RWPE2 (cell line): ENCODE measurements around the gene SETD4.

Source experiments
- ATAC-seq: fragments of 200-7000 bp; cut with Tn5 transposase; 3 replicates; pipeline ENCODE4 v1.9.1; 2021; ENCODE audit warnings: low read depth
- DNase-seq: peaks from one replicate; pipeline ENCODE4 v3.0.0-alpha.2; 2020; ENCODE audit warnings: low spot score
- H3K27ac ChIP-seq: fragments of 450-650 bp; 2 replicates; pipeline ENCODE4 v1.5.1; 2017; ENCODE audit warnings: mild to moderate bottlenecking; ENCODE audit not compliant: poor library complexity, severe bottlenecking
- H3K27me3 ChIP-seq: fragments of 250-450 bp; sonication (Bioruptor Pico); 2 replicates; pipeline ENCODE4 v1.5.1; 2021; ENCODE audit warnings: mild to moderate bottlenecking, moderate library complexity; ENCODE audit not compliant: insufficient read depth, poor library complexity, severe bottlenecking
- H3K36me3 ChIP-seq: fragments of 250-450 bp; sonication (Bioruptor Pico); 2 replicates; pipeline ENCODE4 v1.5.1; 2020; ENCODE audit warnings: low read depth, mild to moderate bottlenecking, moderate library complexity
- H3K4me1 ChIP-seq: fragments of 250-450 bp; sonication (Bioruptor Pico); 2 replicates; pipeline ENCODE4 v1.5.1; 2021; ENCODE audit warnings: mild to moderate bottlenecking, moderate library complexity; ENCODE audit not compliant: insufficient read depth, poor library complexity, severe bottlenecking
- H3K4me3 ChIP-seq: fragments of 250-450 bp; sonication (Bioruptor Pico); 2 replicates; pipeline ENCODE4 v1.5.1; 2021; ENCODE audit warnings: mild to moderate bottlenecking, moderate library complexity; ENCODE audit not compliant: severe bottlenecking
- H3K9me3 ChIP-seq: fragments of 250-450 bp; sonication (Bioruptor Pico); 2 replicates; pipeline ENCODE4 v1.5.1; 2021; ENCODE audit warnings: mild to moderate bottlenecking, moderate library complexity; ENCODE audit not compliant: severe bottlenecking
- TF ChIP-seq, protein P1 (sequence below): fragments of 450-650 bp; IDR thresholded peaks from one replicate; pipeline ENCODE4 v1.5.1; 2017; ENCODE audit warnings: mild to moderate bottlenecking, moderate library complexity; ENCODE audit not compliant: poor library complexity, severe bottlenecking

The SETD4 gene

DNA sequence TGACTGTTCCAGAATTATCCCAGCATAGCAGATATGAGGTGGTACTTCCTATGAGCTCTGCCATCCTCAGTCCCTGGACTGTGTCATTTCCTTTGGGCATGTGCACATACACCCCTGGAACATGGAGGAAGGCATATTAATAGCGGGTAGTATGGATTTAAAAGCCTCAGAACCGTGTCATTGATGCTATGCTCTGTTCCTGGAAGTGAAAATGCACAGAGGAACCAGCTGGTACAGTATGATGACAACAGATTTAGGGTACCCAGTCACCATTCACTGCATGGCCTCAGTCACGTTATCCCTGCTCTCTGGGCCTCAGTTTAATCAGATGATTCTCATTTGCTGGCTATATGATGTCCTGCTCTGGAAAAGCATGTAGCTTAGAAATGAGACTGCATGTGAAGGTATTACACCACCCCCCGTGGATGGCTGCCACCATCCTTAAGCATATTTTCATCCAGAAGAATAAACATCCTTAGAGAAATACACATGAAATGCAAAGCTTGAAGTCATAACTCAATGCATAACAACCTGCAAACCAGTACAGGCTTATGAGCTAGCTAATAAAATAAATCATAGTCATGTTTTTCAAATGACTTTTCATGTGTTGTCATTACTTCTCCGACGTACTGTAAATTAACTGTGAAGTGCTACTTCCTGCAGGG lies 37.8 kb downstream of the SETD4 start:
- H3K27me3 ChIP-seq, result no peaks in the 10 kb centered on the region
- ATAC-seq (no peak), DNase-seq (no peak)
- no peaks in the 10 kb centered on the region for H3K9me3 ChIP-seq
- H3K36me3 ChIP-seq, result no peaks in the 10 kb centered on the region
- H3K27ac ChIP-seq, result no peak overlapping the region
- TF ChIP-seq, protein P1, sequence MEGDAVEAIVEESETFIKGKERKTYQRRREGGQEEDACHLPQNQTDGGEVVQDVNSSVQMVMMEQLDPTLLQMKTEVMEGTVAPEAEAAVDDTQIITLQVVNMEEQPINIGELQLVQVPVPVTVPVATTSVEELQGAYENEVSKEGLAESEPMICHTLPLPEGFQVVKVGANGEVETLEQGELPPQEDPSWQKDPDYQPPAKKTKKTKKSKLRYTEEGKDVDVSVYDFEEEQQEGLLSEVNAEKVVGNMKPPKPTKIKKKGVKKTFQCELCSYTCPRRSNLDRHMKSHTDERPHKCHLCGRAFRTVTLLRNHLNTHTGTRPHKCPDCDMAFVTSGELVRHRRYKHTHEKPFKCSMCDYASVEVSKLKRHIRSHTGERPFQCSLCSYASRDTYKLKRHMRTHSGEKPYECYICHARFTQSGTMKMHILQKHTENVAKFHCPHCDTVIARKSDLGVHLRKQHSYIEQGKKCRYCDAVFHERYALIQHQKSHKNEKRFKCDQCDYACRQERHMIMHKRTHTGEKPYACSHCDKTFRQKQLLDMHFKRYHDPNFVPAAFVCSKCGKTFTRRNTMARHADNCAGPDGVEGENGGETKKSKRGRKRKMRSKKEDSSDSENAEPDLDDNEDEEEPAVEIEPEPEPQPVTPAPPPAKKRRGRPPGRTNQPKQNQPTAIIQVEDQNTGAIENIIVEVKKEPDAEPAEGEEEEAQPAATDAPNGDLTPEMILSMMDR, result no peak
- H3K4me3 ChIP-seq, result no peak overlapping the region
- H3K4me1 ChIP-seq, result peaks cover 6% of the 10 kb centered on the region

DNA sequence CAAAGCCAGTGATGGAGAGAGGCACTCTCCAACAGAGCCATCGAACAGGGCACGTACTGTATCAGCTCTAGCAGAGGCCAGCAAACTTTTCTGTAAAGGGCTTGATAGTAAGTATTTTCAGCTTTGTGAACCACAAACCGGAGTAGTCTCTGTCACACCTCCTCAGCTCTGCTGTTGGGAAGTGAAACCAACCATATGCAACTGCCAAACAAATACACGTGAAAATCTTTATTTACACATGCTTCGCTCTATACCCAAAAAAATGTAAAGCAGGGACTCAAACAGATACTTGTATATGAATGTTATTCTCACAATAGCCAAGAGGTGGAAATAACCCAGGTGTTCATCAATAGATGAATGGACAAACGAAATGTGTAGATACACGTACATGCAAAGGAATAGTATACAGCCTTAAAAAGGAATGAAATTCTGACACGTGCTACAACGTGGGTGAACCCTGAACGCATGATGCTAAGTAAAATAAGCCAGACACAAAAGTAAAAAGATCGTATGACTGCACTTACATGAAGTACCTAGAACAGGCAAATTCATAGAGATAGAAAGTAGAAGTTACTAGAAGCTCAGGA lies 39.0 kb downstream of the SETD4 start:
- DNase-seq, result no peak
- TF ChIP-seq, protein P1, result no peak
- Histone ChIP-seq H3K27me3 (no peaks in the 10 kb centered on the region), H3K4me1 (peaks cover 6% of the 10 kb centered on the region), H3K9me3 (no peaks in the 10 kb centered on the region), H3K36me3 (no peaks in the 10 kb centered on the region), H3K4me3 (no peak overlapping the region), H3K27ac (no peak overlapping the region)
- no peak for ATAC-seq

DNA sequence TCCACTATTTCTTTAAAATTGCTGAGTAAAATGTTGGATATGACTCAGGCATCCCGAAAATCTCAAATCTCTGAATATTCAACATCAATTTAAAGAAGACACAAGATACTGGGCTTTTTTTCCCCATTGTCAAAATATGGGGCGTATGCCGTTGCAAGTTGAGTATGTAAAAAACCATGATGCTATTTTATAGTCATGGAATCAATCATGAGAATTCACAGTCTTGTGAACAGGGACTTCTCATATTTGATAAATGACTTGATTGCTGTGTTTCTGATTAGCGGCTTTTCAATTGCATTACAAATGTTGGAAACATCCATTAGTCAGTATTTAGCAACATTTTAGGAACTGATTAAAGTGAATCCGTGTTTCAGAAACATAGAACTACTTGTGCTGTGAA lies 45.3 kb downstream of the SETD4 start:
- ATAC-seq (no peak), DNase-seq (no peak)
- TF ChIP-seq, protein P1, result no peak
- no peak overlapping the region for H3K4me3 ChIP-seq
- H3K9me3 ChIP-seq, result no peaks in the 10 kb centered on the region
- H3K36me3 ChIP-seq, result no peaks in the 10 kb centered on the region
- H3K27me3 ChIP-seq, result peaks cover 3% of the 10 kb centered on the region
- H3K27ac ChIP-seq, result no peak overlapping the region
- H3K4me1 ChIP-seq, result no peaks in the 10 kb centered on the region

DNA sequence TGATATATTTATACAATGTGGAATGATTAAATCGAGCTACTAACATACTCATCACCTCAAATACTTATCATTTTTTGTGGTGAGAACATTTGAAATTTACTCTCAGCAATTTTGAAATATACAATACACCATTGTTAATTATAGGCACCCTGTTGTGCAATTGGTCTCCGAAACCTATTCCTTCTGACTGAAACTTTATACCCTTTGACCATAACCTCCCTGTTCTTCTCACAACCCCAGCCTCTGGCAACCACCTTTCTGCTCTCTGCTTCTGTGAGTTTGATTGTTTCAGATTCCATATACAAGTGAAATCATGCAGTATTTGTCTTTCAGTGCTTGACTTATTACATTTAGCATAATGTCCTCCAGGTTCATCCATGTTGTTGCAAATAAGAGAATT lies 49.5 kb downstream of the SETD4 start:
- ATAC-seq (no peak), DNase-seq (no peak)
- Histone ChIP-seq H3K9me3 (no peaks in the 10 kb centered on the region), H3K4me1 (no peaks in the 10 kb centered on the region), H3K27me3 (peaks cover 8% of the 10 kb centered on the region), H3K27ac (no peak overlapping the region), H3K4me3 (no peak overlapping the region), H3K36me3 (no peaks in the 10 kb centered on the region)
- TF ChIP-seq, protein P1, result no peak

DNA sequence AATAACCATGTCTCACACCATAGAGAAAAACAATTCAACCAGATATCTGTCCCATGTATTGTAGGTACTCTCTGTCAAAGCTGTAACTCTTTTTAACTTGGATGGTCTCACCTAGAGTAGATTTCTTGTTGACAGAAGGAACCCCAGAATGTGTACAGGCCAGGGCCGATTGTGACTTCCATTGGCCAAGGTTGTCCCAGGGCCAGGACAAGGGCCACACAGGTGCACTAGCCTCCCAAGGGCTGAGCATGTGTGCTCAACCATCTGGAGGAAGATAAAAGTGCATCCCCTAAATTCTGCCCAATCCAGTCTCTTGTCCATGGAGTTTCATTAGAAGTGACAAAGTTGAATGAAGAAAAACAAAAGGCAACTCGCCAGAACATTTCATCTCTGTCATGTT lies 51.8 kb downstream of the SETD4 start:
- no peaks in the 10 kb centered on the region for H3K9me3 ChIP-seq
- ATAC-seq (no peak), DNase-seq (no peak)
- no peaks in the 10 kb centered on the region for H3K4me1 ChIP-seq
- peaks cover 4% of the 10 kb centered on the region for H3K27me3 ChIP-seq
- H3K4me3 ChIP-seq, result no peak overlapping the region
- no peak overlapping the region for H3K27ac ChIP-seq
- no peaks in the 10 kb centered on the region for H3K36me3 ChIP-seq
- TF ChIP-seq, protein P1, result no peak
